ENCODE data around the gene SOHLH2.

SOHLH2 gene

DNA sequence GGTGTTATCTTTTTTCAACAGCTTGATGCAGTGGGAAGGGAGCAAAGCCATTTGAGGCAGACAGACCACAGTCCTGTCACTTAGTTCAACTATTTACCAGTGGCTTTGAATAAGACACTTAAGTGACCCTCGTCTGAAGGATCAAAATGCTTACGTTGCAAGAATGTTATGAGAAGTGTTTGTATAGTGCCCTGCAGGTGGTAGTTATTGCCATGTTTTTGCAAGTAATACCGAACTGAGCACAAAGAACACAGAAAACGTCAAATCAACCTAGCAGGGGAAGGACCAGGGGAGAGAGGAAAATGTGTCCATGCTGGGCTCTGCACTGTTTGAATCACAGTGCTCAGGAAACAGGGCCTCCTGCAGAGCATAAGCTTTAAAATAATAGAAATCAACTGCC lies 2.8 kb downstream of the SOHLH2 start:
- H3K27ac ChIP-seq, result no peak overlapping the region
- H3K36me3 ChIP-seq, result no peaks in the 10 kb centered on the region
- H3K9me3 ChIP-seq (ENCODE audit: severe bottlenecking), result no peaks in the 10 kb centered on the region
- H3K27me3 ChIP-seq (ENCODE audit: insufficient read depth, low read depth, severe bottlenecking), result no peaks in the 10 kb centered on the region
- TF ChIP-seq, protein P1, sequence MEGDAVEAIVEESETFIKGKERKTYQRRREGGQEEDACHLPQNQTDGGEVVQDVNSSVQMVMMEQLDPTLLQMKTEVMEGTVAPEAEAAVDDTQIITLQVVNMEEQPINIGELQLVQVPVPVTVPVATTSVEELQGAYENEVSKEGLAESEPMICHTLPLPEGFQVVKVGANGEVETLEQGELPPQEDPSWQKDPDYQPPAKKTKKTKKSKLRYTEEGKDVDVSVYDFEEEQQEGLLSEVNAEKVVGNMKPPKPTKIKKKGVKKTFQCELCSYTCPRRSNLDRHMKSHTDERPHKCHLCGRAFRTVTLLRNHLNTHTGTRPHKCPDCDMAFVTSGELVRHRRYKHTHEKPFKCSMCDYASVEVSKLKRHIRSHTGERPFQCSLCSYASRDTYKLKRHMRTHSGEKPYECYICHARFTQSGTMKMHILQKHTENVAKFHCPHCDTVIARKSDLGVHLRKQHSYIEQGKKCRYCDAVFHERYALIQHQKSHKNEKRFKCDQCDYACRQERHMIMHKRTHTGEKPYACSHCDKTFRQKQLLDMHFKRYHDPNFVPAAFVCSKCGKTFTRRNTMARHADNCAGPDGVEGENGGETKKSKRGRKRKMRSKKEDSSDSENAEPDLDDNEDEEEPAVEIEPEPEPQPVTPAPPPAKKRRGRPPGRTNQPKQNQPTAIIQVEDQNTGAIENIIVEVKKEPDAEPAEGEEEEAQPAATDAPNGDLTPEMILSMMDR (IDR thresholded peaks at IDR 0.05; ENCODE audit: low read depth, low read length), result no peak
- no peak for DNase-seq
- no peak overlapping the region for H3K4me3 ChIP-seq (ENCODE audit: low read depth, low read length)

GRCh38 chr13:36210738-36211137 lies 3.6 kb downstream of the SOHLH2 start:
- Histone ChIP-seq H3K36me3 (no peaks in the 10 kb centered on the region), H3K27ac (no peak overlapping the region), H3K9me3 (ENCODE audit: severe bottlenecking) (no peaks in the 10 kb centered on the region), H3K27me3 (ENCODE audit: insufficient read depth, low read depth, severe bottlenecking) (no peaks in the 10 kb centered on the region), H3K4me3 (ENCODE audit: low read depth, low read length) (no peak overlapping the region)
- DNase-seq, result no peak
- TF ChIP-seq, protein P1 (IDR thresholded peaks at IDR 0.05; ENCODE audit: low read depth, low read length), result no peak

DNA sequence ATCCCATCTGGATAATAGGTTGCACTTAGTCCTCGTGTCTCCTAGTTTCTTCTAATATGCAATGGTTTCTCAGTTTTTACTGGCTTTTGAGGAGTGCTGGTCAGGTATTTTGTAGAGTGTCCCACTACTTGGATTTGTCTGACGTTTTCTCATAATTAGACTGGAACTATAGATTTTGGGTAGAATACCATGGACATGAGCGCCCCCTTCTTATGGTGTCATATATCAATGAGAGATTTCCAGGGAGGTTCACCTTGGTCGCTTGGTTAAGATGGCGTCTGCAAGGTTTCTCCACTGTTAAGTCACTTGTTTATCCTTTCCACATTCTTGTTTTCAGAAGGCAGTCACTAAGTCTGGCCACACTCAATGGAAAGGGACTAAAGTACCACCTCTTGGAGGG lies 6.7 kb downstream of the SOHLH2 start:
- Histone ChIP-seq H3K4me3 (ENCODE audit: low read depth, low read length) (no peak overlapping the region), H3K36me3 (no peaks in the 10 kb centered on the region), H3K27ac (no peak overlapping the region), H3K27me3 (ENCODE audit: insufficient read depth, low read depth, severe bottlenecking) (no peaks in the 10 kb centered on the region), H3K9me3 (ENCODE audit: severe bottlenecking) (no peaks in the 10 kb centered on the region)
- TF ChIP-seq, protein P1 (IDR thresholded peaks at IDR 0.05; ENCODE audit: low read depth, low read length), result no peak
- DNase-seq, result no peak

DNA sequence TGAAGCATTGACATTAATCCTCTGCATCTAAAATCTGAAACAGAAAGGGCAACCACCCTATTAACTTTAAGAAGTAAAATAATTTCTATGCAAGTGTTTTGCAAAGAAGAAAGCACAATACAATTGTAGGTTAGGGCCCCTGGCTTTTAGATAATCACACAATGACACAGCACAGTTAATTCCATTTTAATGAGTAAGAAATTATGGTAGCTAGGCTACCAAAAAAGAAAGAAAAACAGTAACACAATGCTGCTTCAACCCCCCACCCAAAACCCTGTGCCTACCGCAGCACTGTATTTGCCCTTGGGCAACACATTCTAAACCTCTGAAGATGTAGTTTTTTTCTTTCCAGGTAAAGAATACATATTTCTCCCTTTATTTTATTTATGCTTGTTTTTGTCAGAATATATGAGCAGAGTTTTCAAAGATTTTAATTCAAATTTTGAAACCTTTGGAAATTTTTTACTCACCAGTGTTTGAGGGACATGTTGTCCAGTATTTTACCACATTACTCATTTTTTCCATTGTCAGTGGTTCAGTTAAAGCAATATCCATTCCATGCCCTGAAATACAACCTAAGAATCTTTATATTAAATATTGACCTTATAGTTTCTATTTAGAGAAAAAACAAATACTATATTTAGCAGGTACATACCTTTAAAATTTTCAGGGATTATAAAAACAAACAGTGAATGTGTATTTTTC lies 21.1 kb downstream of the SOHLH2 start:
- Histone ChIP-seq H3K4me3 (ENCODE audit: low read depth, low read length) (no peak overlapping the region), H3K36me3 (no peaks in the 10 kb centered on the region), H3K27me3 (ENCODE audit: insufficient read depth, low read depth, severe bottlenecking) (no peaks in the 10 kb centered on the region), H3K9me3 (ENCODE audit: severe bottlenecking) (no peaks in the 10 kb centered on the region), H3K27ac (no peak overlapping the region)
- no peak for DNase-seq
- TF ChIP-seq, protein P1 (IDR thresholded peaks at IDR 0.05; ENCODE audit: low read depth, low read length), result no peak

DNA sequence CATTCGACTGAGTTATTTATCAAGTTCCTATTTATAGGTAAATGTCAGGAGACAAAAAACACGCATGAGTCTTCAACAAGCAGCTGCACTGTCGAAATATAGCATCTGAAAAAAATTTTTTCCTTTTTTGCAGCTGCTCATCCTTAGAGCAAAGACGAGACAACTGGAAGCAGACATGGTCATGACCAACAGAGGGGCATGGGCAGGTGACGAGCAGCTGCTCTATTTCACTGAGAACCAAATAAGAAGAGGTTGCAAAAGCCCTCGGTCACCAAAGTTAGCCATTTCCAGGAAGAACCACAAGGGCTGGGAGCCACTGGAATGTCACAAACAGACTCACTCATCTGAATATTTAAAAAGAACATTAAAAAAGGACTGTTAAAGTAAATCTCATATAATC lies 22.2 kb downstream of the SOHLH2 start:
- Histone ChIP-seq H3K36me3 (no peaks in the 10 kb centered on the region), H3K27ac (no peak overlapping the region), H3K27me3 (ENCODE audit: insufficient read depth, low read depth, severe bottlenecking) (no peaks in the 10 kb centered on the region), H3K9me3 (ENCODE audit: severe bottlenecking) (no peaks in the 10 kb centered on the region), H3K4me3 (ENCODE audit: low read depth, low read length) (no peak overlapping the region)
- TF ChIP-seq, protein P1 (IDR thresholded peaks at IDR 0.05; ENCODE audit: low read depth, low read length), result no peak
- no peak for DNase-seq

DNA sequence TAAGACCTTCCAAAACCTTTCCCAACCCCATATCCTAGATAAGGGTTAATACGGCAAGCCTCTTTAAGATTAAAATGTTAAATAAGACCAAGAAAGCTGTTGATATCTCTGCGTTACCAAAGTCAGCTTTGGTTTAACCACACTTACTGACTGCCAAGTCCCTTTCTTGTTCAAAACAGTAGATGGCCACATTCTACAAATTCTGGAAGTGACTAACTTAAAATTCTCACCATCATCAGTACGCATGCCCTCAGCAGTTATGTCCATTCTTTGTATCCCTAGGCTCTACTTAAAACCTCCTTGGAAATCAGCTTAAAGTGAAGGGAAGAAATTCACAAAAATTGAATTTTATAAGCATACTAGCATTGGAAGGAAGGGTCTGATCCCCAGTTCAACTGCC lies 23.6 kb downstream of the SOHLH2 start:
- Histone ChIP-seq H3K27ac (no peak overlapping the region), H3K27me3 (ENCODE audit: insufficient read depth, low read depth, severe bottlenecking) (no peaks in the 10 kb centered on the region), H3K9me3 (ENCODE audit: severe bottlenecking) (no peaks in the 10 kb centered on the region), H3K4me3 (ENCODE audit: low read depth, low read length) (no peak overlapping the region), H3K36me3 (no peaks in the 10 kb centered on the region)
- no peak for DNase-seq
- TF ChIP-seq, protein P1 (IDR thresholded peaks at IDR 0.05; ENCODE audit: low read depth, low read length), result no peak

Data from WERI-Rb-1 (cell line).